SK-N-SH (cell line): ENCODE measurements around the gene KRTAP20-2.

Source experiments
- CTCF ChIP-seq: fragments of 200-600 bp; sonication (generic); IDR thresholded peaks from 2 replicates; pipeline ENCODE4 v1.6.1; 2017; ENCODE audit warnings: antibody characterized with exemption, mild to moderate bottlenecking, moderate library complexity
- RAD21 ChIP-seq: IDR thresholded peaks from 2 replicates; pipeline ENCODE4 v1.6.1; 2012; ENCODE audit warnings: mild to moderate bottlenecking, low read length

- TF ChIP-seq RAD21 (no peak), CTCF (no peak)
Measured at GRCh38 chr21:30652891-30653290, 17.9 kb downstream of the KRTAP20-2 start.
